ENCODE data around the gene PGS1.

DNA sequence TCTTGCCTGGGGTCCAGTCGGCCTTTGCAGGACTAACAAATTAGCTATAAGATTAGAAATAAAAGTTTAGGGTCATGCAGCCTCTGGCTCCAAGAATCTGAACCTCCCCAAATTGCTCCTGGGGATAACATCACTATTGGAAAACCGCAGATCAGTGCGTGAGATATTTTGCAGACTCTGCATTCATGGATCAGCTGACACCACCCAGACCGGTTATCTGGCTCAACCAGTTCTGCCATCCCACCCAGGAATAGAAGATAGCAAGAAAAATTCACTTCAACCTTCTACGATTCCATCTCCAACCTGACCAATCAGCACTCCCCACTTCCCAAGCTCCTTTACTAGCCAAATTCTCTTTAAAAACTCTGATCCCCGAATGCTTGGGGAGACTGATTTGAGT lies 4.3 kb upstream of the PGS1 start:
- TF ChIP-seq, protein P1, sequence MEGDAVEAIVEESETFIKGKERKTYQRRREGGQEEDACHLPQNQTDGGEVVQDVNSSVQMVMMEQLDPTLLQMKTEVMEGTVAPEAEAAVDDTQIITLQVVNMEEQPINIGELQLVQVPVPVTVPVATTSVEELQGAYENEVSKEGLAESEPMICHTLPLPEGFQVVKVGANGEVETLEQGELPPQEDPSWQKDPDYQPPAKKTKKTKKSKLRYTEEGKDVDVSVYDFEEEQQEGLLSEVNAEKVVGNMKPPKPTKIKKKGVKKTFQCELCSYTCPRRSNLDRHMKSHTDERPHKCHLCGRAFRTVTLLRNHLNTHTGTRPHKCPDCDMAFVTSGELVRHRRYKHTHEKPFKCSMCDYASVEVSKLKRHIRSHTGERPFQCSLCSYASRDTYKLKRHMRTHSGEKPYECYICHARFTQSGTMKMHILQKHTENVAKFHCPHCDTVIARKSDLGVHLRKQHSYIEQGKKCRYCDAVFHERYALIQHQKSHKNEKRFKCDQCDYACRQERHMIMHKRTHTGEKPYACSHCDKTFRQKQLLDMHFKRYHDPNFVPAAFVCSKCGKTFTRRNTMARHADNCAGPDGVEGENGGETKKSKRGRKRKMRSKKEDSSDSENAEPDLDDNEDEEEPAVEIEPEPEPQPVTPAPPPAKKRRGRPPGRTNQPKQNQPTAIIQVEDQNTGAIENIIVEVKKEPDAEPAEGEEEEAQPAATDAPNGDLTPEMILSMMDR (conservative IDR thresholded peaks at IDR 0.05 in 1 of 2, IDR thresholded peaks at IDR 0.05 in 1 of 2; ENCODE audit: extremely low read depth in 1 of 2, insufficient read depth in 1 of 2, low read depth in 1 of 2, low read length in 2 of 2) = no peak
- no peak for TF ChIP-seq EZH2 (IDR thresholded peaks at IDR 0.05; ENCODE audit: borderline replicate concordance, low read length)
